Adrenal gland (tissue), 5 donors: ENCODE data around the gene TBC1D10A.

Source experiments
- CTCF ChIP-seq, 6 experiments: fragments of 450-650 bp in 4 of 6; fragments of 200-600 bp in 2 of 6; sonication (generic) in 1 of 6; IDR thresholded peaks; 1 replicate in 5 of 6; 2 replicates in 1 of 6; pipeline versions ENCODE4 v1.5.1 to v1.8.0; 2016 to 2021; ENCODE audit warnings: antibody characterized with exemption in 6 of 6, mild to moderate bottlenecking in 2 of 6, moderate library complexity in 1 of 6
- POLR2A ChIP-seq, 2 donors: fragments of 450-650 bp; IDR thresholded peaks; one replicate each; pipeline ENCODE4 v1.6.1; 2017; ENCODE audit warnings: antibody characterized with exemption in 2 of 2, mild to moderate bottlenecking in 2 of 2, moderate library complexity in 1 of 2
- donor health status: DM: no; HTN: no; CAD: no.

GRCh38 chr22:30274437-30274812 lies 52.3 kb downstream of the TBC1D10A start:
- no peak for TF ChIP-seq POLR2A (IDR thresholded peaks at IDR 0.05)
- no peak for TF ChIP-seq CTCF (IDR thresholded peaks at IDR 0.05)
